Activated naive CD8-positive, alpha-beta T cell treated with anti-CD3 and anti-CD28 coated beads, Interleukin-2, amount 10 ng/mL, durations not matched to agents 7 days and 5 days (primary cell): ENCODE measurements around the gene DPH2. TPM values are rescaled to one million over a fixed set of nuclear protein-coding genes. Genes with fewer than 3 reads are reported as not detected.

Experiments
- ATAC-seq: fragments of 150-1000 bp; cut with Tn5 transposase; one replicate; pipeline ENCODE4 v1.10.0; 2021; ENCODE audit warnings: low read depth, moderate library complexity
- POLR2A ChIA-PET: fragments of 350-600 bp; sonication (Branson Sonifier 250); formaldehyde crosslinking; loops from one replicate; lab custom pipeline; 2021; ENCODE audit warnings: antibody characterized with exemption; lab: Charles Lee
- DNase-seq: peaks from one replicate; pipeline ENCODE4 v3.0.0; 2021
- H3K27ac Mint-ChIP-seq: one replicate; pipeline ENCODE4 v1.8.0; 2022; ENCODE audit warnings: mild to moderate bottlenecking, mixed read lengths
- H3K27me3 Mint-ChIP-seq: one replicate; pipeline ENCODE4 v1.8.0; 2022; ENCODE audit warnings: mild to moderate bottlenecking, moderate library complexity, mixed read lengths
- H3K36me3 Mint-ChIP-seq: one replicate; pipeline ENCODE4 v1.8.0; 2021; ENCODE audit warnings: mild to moderate bottlenecking, mixed read lengths
- H3K4me1 Mint-ChIP-seq: one replicate; pipeline ENCODE4 v1.8.0; 2021; ENCODE audit warnings: mixed read lengths
- H3K4me3 Mint-ChIP-seq: one replicate; pipeline ENCODE4 v1.8.0; 2022; ENCODE audit warnings: mild to moderate bottlenecking, moderate library complexity, mixed read lengths
- H3K9me3 Mint-ChIP-seq: one replicate; pipeline ENCODE4 v1.8.0; 2021; ENCODE audit warnings: mixed read lengths
- total RNA-seq, 2 experiments: library from RNA; stranded (reverse); gene quantifications; one replicate each; pipeline ENCODE4 v1.2.3, GENCODE V29; 2021

The DPH2 gene
- 10 to 100 TPM; 26.7 to 28.2 TPM for total RNA-seq

- Mint-ChIP-seq H3K4me1 (peaks cover 21% of the 10 kb centered on the region), H3K4me3 (peak within 1 kb of the TSS; percentile 95), H3K36me3 (no peaks in the 10 kb centered on the region), H3K27me3 (no peaks in the 10 kb centered on the region), H3K27ac (peak within 1 kb of the TSS; percentile 90), H3K9me3 (no peaks in the 10 kb centered on the region)
- DNase-seq: peak; percentile 84
- ATAC-seq: peak; percentile 84
- POLR2A ChIA-PET: interaction anchor here (0.8 to 5.7 kb wide), 2 partner anchors 23 to 320 kb away, joined by 5 to 22 read pairs; partner anchors contain the start of genes IPO13 and KDM4A
Observed at GRCh38 chr1:43969746-43970466, at the start of gene DPH2. Gene DPH2, plus strand, starts transcription at chr1:43970010. Its CDS starts 166 bp downstream, at chr1:43970176.

- POLR2A ChIA-PET: no interaction called here
- Mint-ChIP-seq H3K27ac (peak overlapping the region; percentile 28), H3K27me3 (no peaks in the 10 kb centered on the region), H3K36me3 (no peaks in the 10 kb centered on the region), H3K4me3 (no peak overlapping the region), H3K9me3 (no peaks in the 10 kb centered on the region), H3K4me1 (peaks cover 12% of the 10 kb centered on the region)
- ATAC-seq (no peak), DNase-seq (no peak)
Observed at GRCh38 chr1:43921022-43921421, 48.8 kb upstream of the DPH2 start.

GRCh38 chr1:43924516-43924915 lies 45.3 kb upstream of the DPH2 start:
- H3K4me3 Mint-ChIP-seq: no peak overlapping the region
- ATAC-seq: no peak

GRCh38 chr1:43925846-43926245 lies 44.0 kb upstream of the DPH2 start:
- no peaks in the 10 kb centered on the region for H3K27me3 Mint-ChIP-seq
- H3K36me3 Mint-ChIP-seq: no peaks in the 10 kb centered on the region
- ATAC-seq: no peak
- H3K27ac Mint-ChIP-seq: no peak overlapping the region
- DNase-seq: no peak
- POLR2A ChIA-PET: no interaction called here
- H3K4me1 Mint-ChIP-seq: peaks cover 1% of the 10 kb centered on the region
- no peaks in the 10 kb centered on the region for H3K9me3 Mint-ChIP-seq
- H3K4me3 Mint-ChIP-seq: no peak overlapping the region

More at GRCh38 chr1:43924516-43924915, 45.3 kb upstream of the DPH2 start:
- DNase-seq: no peak
- no peaks in the 10 kb centered on the region for H3K36me3 Mint-ChIP-seq
- no peaks in the 10 kb centered on the region for H3K27me3 Mint-ChIP-seq
- H3K27ac Mint-ChIP-seq: no peak overlapping the region
- POLR2A ChIA-PET: no interaction called here
- H3K9me3 Mint-ChIP-seq: no peaks in the 10 kb centered on the region
- H3K4me1 Mint-ChIP-seq: peaks cover 8% of the 10 kb centered on the region

- POLR2A ChIA-PET: interaction anchor here (1.0 kb wide), 1 partner anchor 15 kb away, joined by 3 read pairs; no protein-coding TSS in a partner anchor
- no peak for DNase-seq
- Mint-ChIP-seq H3K36me3 (no peaks in the 10 kb centered on the region), H3K4me3 (no peak overlapping the region), H3K9me3 (no peaks in the 10 kb centered on the region), H3K4me1 (peaks cover 10% of the 10 kb centered on the region), H3K27ac (no peak overlapping the region), H3K27me3 (peaks cover 16% of the 10 kb centered on the region)
- ATAC-seq: no peak
Observed at GRCh38 chr1:43930168-43930948, 39.5 kb upstream of the DPH2 start.

GRCh38 chr1:43930949-43931275 lies 38.9 kb upstream of the DPH2 start:
- no peak for ATAC-seq
- Mint-ChIP-seq H3K4me1 (peaks cover 10% of the 10 kb centered on the region), H3K4me3 (no peak overlapping the region), H3K27ac (no peak overlapping the region), H3K27me3 (peaks cover 20% of the 10 kb centered on the region), H3K9me3 (no peaks in the 10 kb centered on the region), H3K36me3 (no peaks in the 10 kb centered on the region)
- POLR2A ChIA-PET: interaction anchor here (1.0 kb wide), 1 partner anchor 15 kb away, joined by 3 read pairs; no protein-coding TSS in a partner anchor
- no peak for DNase-seq

GRCh38 chr1:43931711-43932660 lies 37.8 kb upstream of the DPH2 start:
- no peaks in the 10 kb centered on the region for H3K36me3 Mint-ChIP-seq
- H3K4me3 Mint-ChIP-seq: no peak overlapping the region
- H3K9me3 Mint-ChIP-seq: no peaks in the 10 kb centered on the region
- no peak overlapping the region for H3K27ac Mint-ChIP-seq
- H3K4me1 Mint-ChIP-seq: peaks cover 10% of the 10 kb centered on the region
- POLR2A ChIA-PET: interaction anchor here (0.9 kb wide), 1 partner anchor 166 kb away, joined by 4 read pairs; no protein-coding TSS in a partner anchor
- DNase-seq (no peak), ATAC-seq (no peak)
- peaks cover 20% of the 10 kb centered on the region for H3K27me3 Mint-ChIP-seq

- peaks cover 20% of the 10 kb centered on the region for H3K27me3 Mint-ChIP-seq
- POLR2A ChIA-PET: interaction anchor here (0.9 kb wide), 1 partner anchor 167 kb away, joined by 4 read pairs; no protein-coding TSS in a partner anchor
- no peaks in the 10 kb centered on the region for H3K9me3 Mint-ChIP-seq
- H3K36me3 Mint-ChIP-seq: no peaks in the 10 kb centered on the region
- H3K27ac Mint-ChIP-seq: no peak overlapping the region
- ATAC-seq (no peak), DNase-seq (no peak)
- peaks cover 10% of the 10 kb centered on the region for H3K4me1 Mint-ChIP-seq
- H3K4me3 Mint-ChIP-seq: peak overlapping the region; percentile 4
Observed at GRCh38 chr1:43932786-43933385, 36.9 kb upstream of the DPH2 start.

GRCh38 chr1:43933386-43934100 lies 36.3 kb upstream of the DPH2 start, which contains the start of gene ARTN:
Gene ARTN, plus strand, starts transcription at chr1:43933801. Its CDS starts 1,856 bp downstream, at chr1:43935657.
- no peak for ATAC-seq
- Mint-ChIP-seq H3K36me3 (no peaks in the 10 kb centered on the region), H3K9me3 (no peaks in the 10 kb centered on the region), H3K4me1 (peaks cover 10% of the 10 kb centered on the region), H3K27ac (no peak within 1 kb of the TSS), H3K4me3 (peak within 1 kb of the TSS; percentile 42), H3K27me3 (peaks cover 20% of the 10 kb centered on the region)
- no peak for DNase-seq
- POLR2A ChIA-PET: interaction anchor here (0.9 to 1.8 kb wide), 3 partner anchors 15 to 170 kb away, joined by 4 to 10 read pairs (median 6); no protein-coding TSS in a partner anchor

- peak overlapping the region; percentile 42 for H3K4me3 Mint-ChIP-seq
- H3K27ac Mint-ChIP-seq: no peak overlapping the region
- POLR2A ChIA-PET: interaction anchor here (1.2 to 1.8 kb wide), 4 partner anchors 12 to 171 kb away, joined by 5 to 10 read pairs (median 8); partner anchors contain the start of gene IPO13
- H3K36me3 Mint-ChIP-seq: no peaks in the 10 kb centered on the region
- H3K4me1 Mint-ChIP-seq: peaks cover 10% of the 10 kb centered on the region
- H3K9me3 Mint-ChIP-seq: no peaks in the 10 kb centered on the region
- DNase-seq (peak; percentile 77), ATAC-seq (peak; percentile 48)
- H3K27me3 Mint-ChIP-seq: peaks cover 20% of the 10 kb centered on the region
Observed at GRCh38 chr1:43934101-43934985, 35.5 kb upstream of the DPH2 start.

GRCh38 chr1:43934986-43935324 lies 34.9 kb upstream of the DPH2 start:
- no peaks in the 10 kb centered on the region for H3K9me3 Mint-ChIP-seq
- H3K4me3 Mint-ChIP-seq: no peak overlapping the region
- peaks cover 20% of the 10 kb centered on the region for H3K27me3 Mint-ChIP-seq
- ATAC-seq: no peak
- DNase-seq: no peak
- peaks cover 2% of the 10 kb centered on the region for H3K36me3 Mint-ChIP-seq
- H3K4me1 Mint-ChIP-seq: peaks cover 10% of the 10 kb centered on the region
- POLR2A ChIA-PET: interaction anchor here (1.2 to 1.8 kb wide), 4 partner anchors 12 to 171 kb away, joined by 5 to 10 read pairs (median 8); partner anchors contain the start of gene IPO13
- no peak overlapping the region for H3K27ac Mint-ChIP-seq
